Brain pericyte (primary cell): ENCODE measurements around the gene ITGB7.
"Not testable (repeated sequence)": the region's sequence is repeated elsewhere in the genome, so short reads cannot be mapped to it uniquely, and the experiment has no call there.

ENCODE experiments used
- DNase-seq: peaks from one replicate; pipeline ENCODE4 v3.0.0-alpha.2; 2012; ENCODE audit warnings: low read depth, low spot score

ITGB7 gene

DNA sequence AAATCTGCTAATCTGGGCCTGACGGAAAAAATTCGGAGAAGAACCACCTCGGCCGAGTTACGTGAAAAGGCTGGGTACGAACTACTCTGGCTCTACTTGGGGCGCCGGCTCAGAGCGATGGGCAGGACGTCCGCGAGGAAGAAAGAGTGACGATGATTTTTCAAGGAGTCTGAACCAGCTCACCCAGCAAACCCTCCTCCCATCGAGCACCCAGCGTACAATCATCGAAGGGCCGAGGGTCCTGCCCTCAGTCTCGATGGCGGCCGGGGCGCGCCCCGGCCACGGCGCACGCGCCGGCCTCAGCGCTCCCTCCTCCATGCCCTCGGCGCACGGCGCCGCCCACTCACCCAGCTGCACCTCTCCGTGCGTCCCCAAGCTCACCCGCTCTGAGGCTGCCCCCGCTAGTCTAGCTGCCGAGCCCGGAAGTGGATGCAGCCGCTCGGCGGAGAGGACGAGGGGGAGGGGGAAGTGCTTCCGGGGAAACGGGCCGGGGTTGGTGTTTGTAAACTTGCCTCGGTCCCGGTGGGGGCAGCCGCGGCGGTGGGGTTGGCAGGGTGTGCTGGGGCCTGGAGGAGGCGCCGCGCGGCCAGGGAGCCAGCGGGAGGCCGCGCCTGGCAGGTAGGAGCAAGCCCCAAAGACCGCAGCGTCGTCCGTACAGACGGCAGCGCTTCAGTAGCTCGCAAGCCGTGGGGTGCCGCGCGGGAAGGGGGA lies 26.7 kb downstream of the ITGB7 start, which contains the start of the genes CSAD and ZNF740:
TSS of gene CSAD (minus strand) at position 706 of the 711 bp plus-strand sequence. CDS start 7,455 bp downstream, outside the sequence.
TSS of gene ZNF740 (plus strand) at position 503 of the 711 bp plus-strand sequence. CDS start 1,262 bp downstream, outside the sequence.
- peak; percentile 90 for DNase-seq

DNA sequence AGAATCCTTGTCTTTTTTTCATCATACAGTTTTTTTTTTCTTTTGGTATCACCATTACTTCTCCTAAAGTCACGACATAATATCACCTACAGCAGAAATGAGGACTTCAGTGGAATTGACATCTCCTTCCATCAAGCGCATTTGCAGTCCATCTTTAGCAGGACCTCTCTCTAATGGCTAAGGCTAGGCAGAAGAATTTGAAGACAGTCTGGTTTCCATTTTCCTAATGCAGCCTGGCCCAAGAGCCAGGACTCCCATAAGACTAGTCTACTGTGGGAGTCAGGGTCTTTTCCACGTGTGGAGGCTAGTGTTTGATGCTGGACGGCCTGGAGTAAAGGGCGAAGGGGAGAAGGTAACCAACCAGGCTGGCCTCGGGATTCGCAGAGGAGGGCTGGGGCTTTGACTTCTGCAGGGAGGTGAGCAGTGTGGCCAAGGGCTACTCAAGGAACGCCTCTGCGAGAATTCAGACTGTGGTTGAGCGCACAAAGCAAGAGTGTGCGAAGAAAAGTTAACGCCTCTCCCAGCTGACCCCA lies 27.3 kb downstream of the ITGB7 start:
- DNase-seq: no peak

DNA sequence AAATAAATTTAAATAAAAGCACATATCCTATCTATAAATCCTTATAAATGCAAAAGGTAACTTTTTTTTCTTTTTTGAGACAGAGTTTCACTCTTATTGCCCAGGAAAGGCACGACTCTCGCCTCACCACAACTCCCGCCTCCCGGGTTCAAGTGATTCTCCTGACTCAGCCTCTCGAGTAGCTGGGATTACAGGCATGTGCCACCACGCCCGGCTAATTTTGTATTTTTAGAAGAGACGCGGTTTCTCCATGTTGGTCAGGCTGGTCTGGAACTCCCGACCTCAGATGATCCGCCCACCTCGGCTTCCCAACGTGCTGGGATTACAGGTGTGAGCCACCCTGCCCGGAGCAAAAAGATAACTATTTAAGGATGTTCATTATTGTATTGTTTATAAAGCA lies 28.2 kb downstream of the ITGB7 start:
- DNase-seq: not testable (repeated sequence)

DNA sequence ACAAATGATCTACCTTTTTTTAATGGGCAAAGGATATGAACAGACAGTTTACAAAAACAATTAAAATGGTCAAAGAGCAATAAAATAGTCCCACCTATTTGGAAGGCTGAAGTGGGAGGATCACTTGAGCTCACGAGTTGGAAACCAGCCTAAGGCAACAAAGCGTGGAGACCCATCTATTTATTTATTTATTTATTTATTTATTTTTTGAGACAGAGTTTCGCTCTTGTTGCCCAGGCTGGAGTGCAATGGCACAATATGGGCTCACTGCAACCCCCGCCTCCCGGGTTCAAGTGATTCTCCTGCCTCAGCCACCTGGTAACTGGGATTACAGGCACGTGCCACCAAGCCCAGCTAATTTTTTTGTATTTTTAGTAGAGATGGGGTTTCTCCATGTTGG lies 29.6 kb downstream of the ITGB7 start:
- DNase-seq: not testable (repeated sequence)

DNA sequence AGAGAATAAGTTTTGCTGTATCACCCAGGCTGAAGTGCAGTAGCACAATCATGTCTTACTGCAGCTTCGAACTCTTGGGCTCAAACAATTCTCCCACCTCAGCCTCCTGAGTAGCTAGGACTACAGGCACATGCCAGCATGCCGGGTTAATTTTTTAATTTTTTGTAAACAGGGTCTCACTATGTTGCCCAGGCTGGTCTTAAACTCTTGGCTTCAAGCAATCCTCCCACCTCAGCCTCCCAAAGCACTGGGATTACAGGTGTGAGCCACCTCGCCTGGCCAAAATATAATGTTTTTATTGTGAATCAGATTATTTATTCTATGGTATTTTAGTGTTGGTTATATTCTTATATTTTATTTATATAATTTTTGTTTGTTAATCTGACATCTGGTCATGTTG lies 30.3 kb downstream of the ITGB7 start:
- DNase-seq: no peak

DNA sequence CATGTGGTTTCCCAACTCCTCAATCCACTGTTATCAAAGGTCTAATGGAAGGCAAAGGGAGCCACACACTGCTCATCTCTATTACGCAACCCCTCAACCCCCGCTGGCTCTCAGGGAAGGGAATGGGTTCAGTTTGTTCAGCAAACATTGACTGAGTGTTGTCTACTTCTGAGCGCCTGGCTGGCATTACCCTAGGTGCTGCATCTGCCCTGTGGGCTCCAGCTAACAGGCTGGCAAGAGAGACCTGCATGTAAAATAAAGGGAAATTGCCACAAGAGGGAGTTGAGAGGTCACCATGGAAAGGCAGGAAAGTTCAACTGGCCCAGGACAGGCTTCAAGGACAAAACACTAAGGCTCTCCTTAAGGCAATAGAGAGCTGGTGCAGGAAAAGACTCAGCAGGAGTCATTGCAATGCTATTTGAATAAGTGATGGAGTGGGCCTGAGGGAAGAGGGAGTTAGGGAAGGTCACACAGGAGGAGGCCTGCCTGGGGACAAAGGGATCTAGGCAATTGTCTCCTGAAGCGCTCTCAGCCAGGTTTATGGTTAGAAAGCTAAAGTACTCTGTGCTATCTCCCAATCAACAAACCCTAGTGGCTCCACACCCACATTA lies 32.1 kb downstream of the ITGB7 start:
- no peak for DNase-seq

DNA sequence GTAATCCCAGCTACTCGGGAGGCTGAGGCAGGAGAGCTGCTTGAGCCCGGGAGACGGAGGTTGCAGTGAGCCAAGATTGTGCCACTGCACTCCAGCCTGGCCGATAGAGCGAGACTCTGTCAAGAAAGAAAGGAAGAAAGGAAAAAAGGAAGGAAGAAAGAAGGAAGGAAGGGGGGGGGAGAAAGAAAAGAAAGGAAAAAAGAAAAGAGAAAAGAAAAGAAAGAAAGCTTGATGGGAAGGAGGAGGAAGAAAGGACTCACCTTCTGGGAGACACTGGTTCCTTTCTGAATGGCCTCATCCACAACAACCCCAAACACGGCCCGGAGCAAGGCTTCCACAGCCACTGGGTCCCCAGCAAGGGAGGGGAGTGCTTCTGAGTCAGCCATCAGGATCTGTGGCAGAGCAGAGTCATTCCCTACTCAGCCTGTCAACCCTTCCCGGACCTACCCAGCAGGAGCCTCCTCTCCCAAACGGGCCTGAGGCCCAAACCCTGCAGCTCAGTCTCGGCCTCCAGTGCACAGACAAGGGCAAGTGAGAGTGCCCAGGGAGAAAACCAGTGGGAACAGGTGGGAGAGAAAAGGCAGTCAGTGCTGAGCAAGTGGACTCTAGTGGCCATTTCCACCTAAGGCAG lies 33.9 kb downstream of the ITGB7 start:
- no peak for DNase-seq

DNA sequence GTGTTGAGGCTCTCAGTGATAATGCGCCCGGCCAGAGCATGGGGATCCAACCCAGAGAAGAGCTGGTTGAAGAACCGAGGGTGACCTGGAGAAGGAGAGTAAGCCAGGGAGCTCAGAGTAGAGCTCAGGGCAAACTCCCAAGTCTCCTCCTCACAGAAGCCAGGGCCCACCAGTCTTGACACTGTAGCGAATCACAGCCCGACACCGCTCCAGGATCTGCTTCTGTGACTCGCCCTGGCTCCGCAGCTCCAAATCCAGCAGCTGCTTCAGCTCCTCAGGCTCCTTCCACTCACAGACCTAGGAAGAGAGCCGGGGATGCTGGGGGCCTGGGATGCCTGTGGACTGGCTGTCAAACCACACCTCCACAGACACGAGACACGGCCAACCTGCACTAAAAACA lies 34.7 kb downstream of the ITGB7 start:
- no peak for DNase-seq

DNA sequence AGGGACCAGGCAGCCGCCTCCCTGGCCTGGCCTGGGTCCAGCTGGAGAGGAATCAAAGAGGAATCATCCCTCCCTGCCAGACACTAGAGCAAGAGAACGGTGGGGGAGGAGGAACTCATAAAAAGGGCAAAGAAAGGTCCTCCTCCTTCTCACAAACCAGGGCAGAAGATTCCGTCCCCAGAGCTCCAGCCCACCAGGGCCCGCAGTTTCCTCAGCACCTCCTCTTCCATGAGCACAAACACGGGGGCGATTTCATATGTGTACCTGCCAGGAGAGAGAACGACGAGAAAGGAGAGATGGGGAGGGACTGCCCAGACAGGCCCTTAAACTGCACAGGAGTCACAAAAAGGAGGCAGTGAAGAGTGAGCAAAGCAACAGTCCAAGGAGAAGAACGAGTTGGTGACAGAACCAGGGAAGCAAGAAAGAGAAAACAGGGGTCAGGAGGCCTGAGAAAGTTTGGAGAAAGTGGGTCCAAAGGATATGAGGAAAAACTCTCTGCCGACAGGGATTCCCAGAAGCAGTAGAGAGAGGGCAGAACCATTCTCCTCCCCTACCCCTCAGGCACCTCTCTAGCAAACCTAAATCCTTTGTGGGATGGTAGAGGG lies 35.2 kb downstream of the ITGB7 start:
- no peak for DNase-seq

DNA sequence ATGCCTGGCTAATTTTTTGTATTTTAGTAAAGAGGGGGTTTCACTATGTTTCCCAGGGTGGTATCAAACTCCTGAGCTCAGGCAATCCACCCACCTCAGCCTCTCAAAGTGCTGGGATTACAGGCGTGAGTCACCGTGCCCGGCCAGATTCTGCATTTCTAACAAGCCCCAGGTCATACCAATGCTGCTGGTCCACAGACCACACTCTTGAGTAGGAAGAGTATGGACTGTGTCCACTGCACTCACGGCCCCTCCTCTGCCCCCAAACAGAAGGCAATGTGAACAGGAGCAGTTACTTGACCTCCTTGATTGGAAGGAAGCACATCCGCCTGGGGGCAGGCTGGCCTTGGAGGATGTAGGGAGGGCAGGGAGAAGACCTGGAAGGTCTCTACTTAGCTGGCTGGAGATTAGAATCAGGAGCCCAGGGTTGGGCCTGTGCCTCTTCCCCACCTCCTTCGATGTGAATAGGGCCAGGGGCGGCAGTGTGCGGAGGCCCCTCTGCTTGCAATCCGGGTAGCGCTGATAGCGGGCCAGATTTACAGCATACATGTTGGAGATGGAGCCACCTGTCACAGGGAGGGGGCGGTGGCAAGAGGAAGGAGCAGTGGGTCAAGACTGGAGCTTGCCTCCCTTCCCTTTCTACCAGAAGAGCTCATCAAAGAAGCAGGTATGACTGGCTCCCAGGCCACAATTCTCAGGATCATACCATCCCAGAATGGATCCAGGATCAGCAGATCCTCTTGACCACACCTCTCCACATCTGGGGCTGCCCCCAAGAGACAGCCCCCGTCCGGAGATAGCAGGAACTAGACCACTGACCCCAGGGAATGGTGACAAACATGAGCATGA lies 36.0 kb downstream of the ITGB7 start:
- no peak for DNase-seq

DNA sequence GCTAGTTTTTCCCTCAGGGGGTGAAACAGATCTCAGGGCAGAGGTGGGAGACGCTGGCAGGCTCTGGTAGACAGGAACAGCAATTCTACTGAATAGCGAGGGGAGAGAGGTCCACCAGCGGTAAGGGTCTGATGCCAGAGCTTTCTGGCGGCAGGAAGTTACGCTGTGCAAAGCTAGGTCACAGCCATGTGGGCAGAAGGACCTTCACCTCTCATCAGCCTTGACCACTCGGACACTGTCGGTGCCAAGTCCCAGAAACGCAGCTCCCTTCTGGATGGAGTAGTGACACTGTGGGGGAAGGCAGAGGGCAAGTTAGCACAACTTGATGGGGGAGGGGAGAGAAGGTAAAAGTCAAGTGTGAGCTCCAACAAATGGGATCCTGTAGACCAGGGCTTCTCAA lies 36.8 kb downstream of the ITGB7 start:
- no peak for DNase-seq

DNA sequence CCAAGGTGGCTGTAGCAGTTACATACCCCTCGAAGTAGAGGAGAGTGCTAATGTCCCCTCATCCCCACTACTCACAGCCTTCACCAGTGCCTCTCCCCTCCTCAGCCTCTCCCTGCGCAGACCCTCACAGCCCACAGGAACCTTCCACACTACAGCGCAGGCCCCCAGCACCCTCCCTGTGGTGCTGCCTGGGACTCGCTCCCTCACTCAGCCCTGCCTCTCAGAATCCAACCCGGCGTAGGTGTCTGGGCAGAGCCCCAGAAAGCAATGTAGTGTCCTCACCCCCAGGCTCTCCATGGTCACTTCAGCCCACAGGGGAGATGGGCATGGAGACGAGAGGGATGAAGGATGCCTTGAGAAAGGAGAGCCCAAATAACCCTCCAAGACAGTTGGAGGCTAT lies 37.4 kb downstream of the ITGB7 start:
- no peak for DNase-seq

DNA sequence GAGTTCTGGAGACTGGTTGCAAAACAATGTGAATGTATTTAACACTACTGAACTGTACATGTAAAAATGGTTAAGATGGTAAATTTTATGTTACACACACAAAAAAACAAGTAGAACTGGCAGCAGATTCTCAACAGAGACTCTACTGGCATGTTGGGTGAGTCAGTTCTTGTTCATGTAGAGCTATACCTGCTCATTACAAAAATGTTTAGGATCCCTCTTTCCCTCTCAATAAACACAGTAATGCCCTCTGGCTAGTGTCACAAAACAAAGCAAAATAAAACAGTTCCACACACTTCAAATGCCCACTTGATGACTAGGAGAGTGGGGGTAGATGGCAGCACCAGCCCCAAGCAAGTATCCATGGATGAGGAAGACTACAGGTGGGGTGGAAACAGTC lies 40.2 kb downstream of the ITGB7 start:
- DNase-seq: no peak

DNA sequence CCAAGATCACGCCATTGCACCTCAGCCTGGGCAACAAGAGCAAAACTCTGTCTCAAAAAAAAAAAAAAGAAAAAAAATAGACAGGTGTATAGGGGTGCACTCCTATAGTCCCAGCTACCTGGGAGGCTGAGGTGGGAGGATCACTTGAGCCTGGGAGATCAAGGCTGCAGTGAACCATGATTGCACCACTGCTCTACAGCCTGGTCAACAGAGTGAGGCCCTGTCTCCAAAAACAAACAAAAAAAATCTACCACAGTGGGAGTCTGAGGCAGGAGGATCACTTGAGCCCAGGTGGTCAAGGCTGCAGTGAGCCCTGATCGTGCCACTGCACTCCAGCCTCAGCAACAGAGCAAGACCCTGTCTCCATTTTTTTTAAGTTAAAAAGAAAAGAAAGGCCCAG lies 44.0 kb downstream of the ITGB7 start:
- DNase-seq: not testable (repeated sequence)

DNA sequence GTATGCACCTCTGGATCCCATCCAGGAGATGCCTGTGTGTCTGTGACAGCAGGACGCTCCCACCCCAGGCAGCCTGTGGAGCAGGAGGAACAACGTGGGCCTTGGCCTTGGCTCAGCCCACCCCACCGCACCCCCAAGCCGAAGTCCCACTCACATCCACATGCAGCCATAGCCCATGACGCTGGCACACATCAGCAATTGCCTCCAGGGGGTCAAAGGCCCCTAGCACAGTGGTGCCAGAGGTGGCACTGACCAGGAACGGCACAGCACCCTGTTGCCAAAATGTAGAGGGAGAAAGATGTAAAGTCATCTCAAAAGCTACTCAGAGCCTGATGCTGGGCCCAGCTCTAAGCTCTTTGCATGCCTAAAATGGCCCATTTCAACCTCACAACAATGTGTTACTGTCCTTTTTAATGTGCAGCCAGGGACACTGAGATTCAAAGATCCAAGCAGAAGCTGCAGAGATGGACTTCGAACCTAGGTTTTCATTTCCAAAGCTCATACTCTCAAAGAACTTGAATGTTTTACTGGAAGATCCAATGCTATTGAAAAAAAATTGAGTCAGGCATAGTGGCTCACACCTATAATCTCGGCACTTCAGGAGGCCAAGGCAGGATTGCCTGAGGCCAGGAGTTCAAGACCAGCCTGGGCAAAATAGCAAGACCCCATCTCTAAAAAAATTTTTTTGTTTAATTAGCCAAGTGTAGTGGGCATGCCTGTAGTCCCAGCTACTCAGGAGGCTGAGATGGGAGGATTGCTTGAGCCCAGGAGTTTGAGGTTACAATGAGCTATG lies 45.7 kb downstream of the ITGB7 start:
- no peak for DNase-seq

DNA sequence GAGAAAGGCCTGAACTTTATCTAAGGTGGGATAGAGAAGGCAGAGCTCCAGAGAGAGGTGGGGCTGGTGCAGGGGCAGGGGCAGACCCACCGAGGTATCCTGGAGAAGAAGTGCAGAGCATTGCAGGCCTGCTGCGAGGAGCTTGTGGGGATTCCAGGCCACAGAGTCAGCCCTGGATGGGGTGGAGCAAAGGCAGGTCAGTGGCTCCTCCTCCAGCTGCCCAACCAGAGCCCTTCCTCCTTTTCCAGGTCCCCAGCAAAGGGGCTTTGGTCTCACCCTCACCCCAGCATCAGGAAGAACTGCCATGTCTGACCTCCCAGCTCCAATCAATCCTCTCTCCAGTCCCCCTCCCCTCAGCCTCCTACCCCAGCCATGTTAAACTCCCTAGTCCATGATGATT lies 46.4 kb downstream of the ITGB7 start:
- DNase-seq: no peak

DNA sequence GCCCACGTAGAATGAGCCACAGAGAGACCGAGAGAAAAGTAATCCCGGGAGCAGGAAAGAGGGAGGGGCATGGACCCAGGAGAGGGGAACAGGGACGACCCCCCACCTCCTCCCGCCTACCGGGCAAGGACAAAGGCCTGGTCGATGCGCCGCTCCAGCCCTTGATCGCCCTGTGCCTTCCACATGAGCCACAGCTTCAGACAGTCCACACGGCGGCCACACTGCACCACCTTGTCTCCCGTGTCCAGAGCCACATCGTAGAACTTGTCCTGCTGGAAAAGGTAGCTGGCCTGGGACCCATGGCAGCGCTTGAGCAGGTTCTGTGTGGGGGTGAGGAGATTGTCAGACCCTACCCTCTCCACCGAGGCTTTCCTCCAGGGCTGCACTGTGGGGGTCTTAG lies 47.1 kb downstream of the ITGB7 start:
- no peak for DNase-seq

DNA sequence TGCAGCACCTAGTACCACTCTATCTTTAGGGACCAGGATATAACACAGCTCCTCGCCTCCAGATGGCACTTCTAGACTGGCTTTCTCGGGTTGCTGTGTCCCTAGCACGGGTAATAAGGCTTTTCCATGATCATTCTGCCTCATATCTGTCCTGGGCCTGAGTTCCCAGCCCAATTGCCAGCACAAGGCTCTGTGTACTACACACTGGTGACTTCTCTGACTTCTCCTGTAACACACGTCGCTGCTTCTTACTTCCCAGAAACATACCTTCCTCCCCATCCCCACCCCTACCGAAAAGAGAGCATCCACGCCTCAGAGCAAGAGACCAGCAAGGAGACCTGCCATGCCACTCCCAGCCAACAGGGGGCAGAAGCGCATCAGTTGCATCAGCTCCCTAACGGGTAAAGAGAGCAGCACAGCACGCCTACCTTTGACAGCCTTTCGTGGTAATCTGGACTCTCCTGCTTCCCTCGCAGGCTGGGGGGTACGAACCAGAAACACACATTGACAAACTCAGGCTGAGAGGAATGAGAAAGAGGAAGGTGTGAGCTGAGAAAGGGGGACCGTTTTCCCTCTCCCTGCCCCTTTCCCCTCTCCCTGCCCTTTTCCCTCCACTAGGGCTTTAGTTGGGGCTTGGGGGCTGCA lies 47.7 kb downstream of the ITGB7 start:
- DNase-seq: no peak

DNA sequence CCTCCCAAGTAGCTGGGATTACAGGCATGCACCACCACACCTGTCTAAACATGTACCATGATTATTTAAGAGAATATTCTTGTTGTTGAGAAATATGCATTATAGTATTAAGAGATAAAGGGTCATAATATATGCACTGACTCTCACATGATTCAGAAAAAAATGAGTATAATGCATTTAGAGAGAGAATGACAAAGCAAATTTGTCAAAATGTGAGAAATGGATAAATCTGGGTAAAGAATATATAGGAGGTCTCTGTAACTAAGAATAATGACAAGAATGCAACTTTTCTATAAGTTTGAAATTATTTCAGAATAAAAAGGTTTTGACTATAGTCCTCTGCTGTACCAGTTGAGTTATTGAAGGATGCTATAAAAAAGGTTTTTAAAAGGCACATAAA lies 54.7 kb downstream of the ITGB7 start:
- no peak for DNase-seq

DNA sequence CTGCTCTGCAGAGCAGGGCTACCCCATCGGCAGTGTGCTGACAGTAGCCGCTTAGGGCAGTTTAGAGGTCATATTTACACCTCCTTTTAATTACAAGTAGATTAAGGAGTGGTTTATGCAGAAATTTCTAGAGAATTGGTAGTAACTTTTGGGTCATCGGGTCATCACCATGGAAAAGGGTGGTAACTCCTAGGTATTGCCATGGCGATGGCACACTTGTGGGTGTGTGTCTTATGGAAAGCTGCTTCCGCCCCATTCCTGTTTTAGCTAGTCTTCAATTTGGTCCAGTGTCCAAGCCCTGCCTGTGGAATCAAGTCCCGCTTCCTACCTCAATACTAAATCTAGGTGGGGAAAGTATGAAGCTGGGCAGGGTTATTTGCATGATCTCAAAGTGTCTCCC lies 56.0 kb downstream of the ITGB7 start:
- no peak for DNase-seq
